ENCODE results near the gene MB.
"Not testable (repeated sequence)": the region's sequence is repeated elsewhere in the genome, so short reads cannot be mapped to it uniquely, and the experiment has no call there.

Gene MB

DNA sequence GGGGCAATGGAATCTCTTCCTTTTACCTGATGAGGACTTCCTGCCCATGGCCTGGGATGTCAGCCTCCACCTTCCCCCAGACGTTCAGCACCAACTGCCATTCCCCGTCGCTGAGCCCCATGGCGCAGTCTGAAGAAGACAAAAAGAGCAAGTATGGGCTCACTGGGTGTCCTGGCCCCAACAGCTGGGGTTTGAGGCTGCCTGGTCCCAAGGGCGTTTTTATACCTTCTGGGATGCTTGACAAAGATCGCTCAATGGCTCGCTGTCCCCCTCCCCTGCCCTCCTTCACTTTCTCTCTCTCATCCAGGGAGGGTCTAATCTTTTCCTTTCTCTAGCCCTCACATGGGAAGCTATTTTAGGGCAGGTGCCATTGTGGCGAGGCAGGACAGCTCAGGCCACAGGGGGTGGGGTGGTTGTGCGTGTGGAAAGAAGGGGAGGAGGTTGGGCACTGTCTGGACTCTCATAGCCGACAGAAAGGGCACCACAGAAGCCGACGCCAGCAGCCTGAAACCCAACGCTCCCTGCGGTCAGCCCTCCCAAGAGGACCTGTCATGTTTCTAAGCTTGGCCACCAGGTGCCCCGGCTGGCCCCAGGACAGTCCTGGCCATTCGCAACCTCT is at the start of gene MB:
TSS of gene MB (minus strand) at position 193 of the 619 bp plus-strand sequence. CDS start at position 121, 72 bp downstream.
- DNase-seq (ENCODE audit: low read depth in 2 of 2), result no peak

DNA sequence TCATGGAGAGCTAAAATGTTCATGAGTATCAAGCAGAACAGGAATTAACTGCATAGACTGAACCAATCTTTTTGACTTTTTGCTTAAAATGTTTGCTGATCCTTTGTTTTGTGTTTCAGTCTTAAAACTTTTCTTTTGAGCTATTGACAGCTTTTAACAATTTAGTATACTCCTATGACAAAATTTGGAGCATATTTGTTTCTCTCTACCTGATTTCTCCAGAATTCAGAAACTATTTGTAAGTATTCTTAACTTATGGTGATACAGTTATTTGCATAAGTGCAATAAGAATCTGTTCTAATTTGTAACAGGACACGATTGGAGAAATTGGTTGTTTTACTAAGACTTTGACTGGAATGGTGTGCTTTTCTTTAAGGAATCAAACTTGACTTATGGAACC is 49.6 kb upstream of the MB start:
- not testable (repeated sequence) for DNase-seq (ENCODE audit: low read depth in 2 of 2)

DNA sequence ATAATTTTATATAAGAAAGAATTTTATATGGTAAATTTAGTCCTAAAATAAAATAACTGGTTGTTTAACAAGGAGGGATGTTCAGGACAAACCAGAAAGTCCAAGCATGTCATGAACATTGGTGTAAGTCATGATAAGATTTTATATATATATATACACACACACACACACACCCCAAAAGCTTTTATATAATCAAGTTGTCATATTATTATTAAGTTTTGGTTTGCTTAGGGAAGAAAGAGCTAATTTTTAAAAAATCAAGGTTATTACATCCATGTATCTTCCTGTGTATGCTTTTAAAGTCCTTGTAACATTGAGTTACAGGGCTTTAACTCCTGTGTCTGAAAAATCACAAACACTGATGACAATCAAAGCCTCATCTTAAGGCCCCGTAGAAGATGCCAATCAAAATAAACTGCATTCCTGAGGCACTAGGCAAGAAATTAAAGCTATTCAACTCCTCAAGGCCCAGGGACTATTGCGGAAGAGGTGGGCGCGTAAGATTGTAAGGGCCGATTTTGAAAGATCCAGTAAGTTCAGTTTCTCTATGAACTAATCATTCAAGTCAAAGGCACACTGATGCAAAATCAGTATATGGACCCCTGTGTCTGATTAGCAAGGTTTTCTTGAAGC is 47.9 kb upstream of the MB start:
- DNase-seq (ENCODE audit: low read depth in 2 of 2), result no peak

DNA sequence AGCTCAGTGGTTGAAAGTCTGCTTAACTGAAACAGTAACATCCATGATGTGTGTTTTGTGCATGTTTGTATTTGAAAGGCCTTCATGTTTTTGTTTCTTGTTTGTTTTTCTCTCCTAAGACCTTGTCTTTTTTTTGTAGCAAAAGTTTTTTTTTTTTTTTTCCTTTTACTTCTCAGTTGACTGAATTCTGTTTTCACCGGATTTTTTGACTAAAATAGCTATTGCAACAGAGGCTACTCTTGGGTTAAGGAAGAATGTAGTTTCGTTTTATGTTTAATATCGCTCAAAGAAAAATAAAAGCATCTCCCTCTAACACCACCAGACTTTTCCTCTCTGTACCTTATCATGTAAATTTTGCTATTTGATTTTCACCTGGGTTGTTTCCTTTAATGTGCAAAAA is 46.2 kb upstream of the MB start:
- DNase-seq (ENCODE audit: low read depth in 2 of 2), result no peak

DNA sequence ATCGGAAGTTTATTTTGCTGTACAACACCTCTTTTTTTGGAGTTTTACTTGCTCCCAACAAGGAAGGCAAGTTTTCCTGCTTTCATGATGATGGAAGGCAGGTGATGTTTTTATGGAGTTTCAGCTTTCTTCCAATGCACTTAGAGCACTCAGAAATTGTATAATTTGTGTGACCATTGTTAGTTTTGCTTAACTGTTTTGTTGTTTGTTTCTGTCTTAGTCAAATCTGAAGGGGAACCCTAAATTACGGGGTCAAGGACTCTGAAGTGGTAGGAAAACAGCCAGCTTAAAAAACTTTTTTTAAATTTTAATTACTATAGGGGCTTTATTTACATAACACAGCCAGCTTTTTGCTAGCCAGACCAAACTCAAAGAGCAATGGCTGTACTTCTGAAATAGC is 45.8 kb upstream of the MB start:
- DNase-seq (ENCODE audit: low read depth in 2 of 2), result no peak

- DNase-seq (ENCODE audit: low read depth in 2 of 2), result no peak
Observed at GRCh38 chr22:35661464-35661863, 44.3 kb upstream of the MB start.

GRCh38 chr22:35660291-35661127 is 43.4 kb upstream of the MB start:
- peak; percentile 43 to 61 for DNase-seq (ENCODE audit: low read depth in 2 of 2)

GRCh38 chr22:35657571-35658312 is 40.6 kb upstream of the MB start:
- DNase-seq (ENCODE audit: low read depth in 2 of 2), result no peak

DNA sequence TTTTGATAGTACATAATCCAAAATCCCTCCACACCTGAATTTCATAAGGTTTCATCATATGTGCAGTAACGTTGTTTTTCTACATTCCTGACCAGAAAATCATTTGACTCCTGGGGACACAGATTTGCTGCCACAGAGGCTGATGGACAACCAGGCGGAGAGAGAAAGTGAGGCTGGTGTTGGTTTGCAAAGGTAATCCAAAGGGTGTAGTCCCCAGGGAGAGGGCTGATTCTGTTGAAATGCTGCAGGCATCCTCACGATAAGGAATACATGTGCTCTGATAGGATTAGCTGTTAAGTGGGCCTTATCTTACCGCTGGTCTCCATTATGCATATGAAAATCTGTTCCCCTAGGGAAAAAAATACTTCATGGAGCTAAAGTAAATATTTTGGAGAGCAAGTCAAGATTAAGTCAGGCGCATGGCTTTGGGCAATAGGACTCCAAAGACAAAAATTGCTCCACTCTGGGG is 39.2 kb upstream of the MB start:
- DNase-seq (ENCODE audit: low read depth in 2 of 2), result no peak

- no peak for DNase-seq (ENCODE audit: low read depth in 2 of 2)
Observed at GRCh38 chr22:35653824-35654223, 36.7 kb upstream of the MB start.

GRCh38 chr22:35651085-35651484 is 34.0 kb upstream of the MB start:
- DNase-seq (ENCODE audit: low read depth in 2 of 2), result no peak

GRCh38 chr22:35649636-35650250 is 32.6 kb upstream of the MB start:
- DNase-seq (ENCODE audit: low read depth in 2 of 2), result no peak

GRCh38 chr22:35649026-35649553 is 32.0 kb upstream of the MB start:
- DNase-seq (ENCODE audit: low read depth in 2 of 2), result no peak

- peak; percentile 36 to 54 for DNase-seq (ENCODE audit: low read depth in 2 of 2)
Observed at GRCh38 chr22:35648066-35649025, 31.2 kb upstream of the MB start, which contains the start of gene APOL6. Gene APOL6, plus strand, starts transcription at chr22:35648446. Its CDS starts 7,980 bp downstream, at chr22:35656426.

GRCh38 chr22:35645646-35646045 is 28.5 kb upstream of the MB start:
- DNase-seq (ENCODE audit: low read depth in 2 of 2), result no peak

DNA sequence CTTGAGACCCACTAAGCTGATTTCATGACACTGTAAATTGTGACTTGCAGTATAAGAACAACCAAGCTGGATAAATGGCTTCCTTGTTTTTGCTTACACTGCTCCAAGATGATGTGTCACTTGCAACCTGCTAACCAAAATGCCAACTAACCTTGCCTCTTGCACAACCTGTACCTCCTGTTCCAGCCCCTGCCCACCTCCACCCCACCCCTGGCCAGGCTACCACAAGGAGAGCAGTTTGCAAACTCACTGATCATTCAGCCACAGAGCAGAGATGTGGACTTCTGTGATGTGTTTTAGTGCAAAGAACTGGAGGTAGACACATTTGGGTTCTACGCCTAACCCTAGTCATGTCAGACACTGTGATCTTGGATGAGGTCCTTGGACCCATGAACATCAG is 26.9 kb upstream of the MB start:
- DNase-seq (ENCODE audit: low read depth in 2 of 2), result no peak

GRCh38 chr22:35642305-35642741 is 25.2 kb upstream of the MB start:
- DNase-seq (ENCODE audit: low read depth in 2 of 2), result no peak

DNA sequence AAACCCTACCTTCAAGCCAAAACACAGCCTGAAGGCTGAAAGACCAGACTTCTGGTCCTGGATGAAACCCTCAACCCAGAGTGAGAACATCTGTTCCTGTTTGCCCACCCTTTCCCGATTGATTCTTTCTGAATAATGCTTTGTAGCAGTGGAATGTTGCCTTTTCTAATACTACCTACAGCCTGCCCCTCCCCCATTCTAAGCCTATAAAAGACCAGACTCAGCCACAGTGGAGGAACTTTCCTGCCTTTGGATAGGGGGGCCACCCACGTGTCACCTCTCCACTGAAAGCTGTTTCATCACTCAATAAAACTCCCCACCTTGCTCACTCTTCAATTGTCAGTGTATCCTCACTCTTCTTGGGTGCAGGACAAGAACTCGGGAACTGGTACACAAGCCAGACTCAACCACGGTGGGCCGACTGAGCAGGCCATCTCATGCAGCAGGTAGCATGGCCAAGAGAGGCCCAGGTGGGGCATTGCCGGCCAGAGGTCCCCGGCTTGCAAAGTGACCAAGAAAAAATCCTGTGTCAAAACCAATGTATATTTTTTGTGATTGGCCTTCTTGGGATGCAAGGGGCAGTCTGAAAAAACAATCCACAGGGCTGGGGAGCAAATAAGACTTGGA is 24.5 kb upstream of the MB start:
- no peak for DNase-seq (ENCODE audit: low read depth in 2 of 2)

DNA sequence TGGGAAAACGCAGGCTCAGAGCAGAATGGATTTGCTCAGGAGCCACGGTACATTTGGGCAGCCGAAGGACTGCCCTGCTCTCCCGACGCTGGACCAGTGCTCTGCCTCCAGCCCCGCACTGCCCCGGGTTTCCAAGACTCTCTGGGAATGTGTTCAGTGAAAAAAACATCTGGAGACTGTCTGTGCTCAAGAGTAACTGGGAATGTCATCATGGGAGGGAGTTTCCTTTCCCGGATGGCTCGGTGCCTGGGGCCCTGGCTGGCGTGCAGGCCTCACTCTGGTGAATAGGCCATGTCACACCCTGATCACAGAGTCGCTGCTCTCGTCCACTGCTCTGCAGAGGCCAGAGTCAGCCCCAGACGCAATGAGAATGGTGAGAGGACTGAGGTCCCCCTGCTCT is 21.3 kb upstream of the MB start:
- no peak for DNase-seq (ENCODE audit: low read depth in 2 of 2)

GRCh38 chr22:35638001-35638400 is 20.9 kb upstream of the MB start:
- DNase-seq (ENCODE audit: low read depth in 2 of 2), result no peak

Measured in activated CD8-positive, alpha-beta memory T cell treated with anti-CD3 and anti-CD28 coated beads for 4 hours (primary cell).